Fibroblast of pulmonary artery (primary cell): ENCODE measurements around the gene PNLIPRP1.
A peak's percentile ranks its signal among the peaks of the same experiment; 100 is the strongest.

Experiments used
- DNase-seq: peaks from one replicate; pipeline ENCODE4 v3.0.0-alpha.2; 2010; ENCODE audit warnings: low read depth
- H3K4me3 ChIP-seq: replicated peaks from 2 replicates; pipeline ENCODE4 v1.5.1; 2011; ENCODE audit warnings: low read depth, mild to moderate bottlenecking, control low read depth, low read length, moderate library complexity
- TF ChIP-seq, protein P1 (sequence below): IDR thresholded peaks from 2 replicates; pipeline ENCODE4 v1.5.1; 2011; ENCODE audit warnings: mild to moderate bottlenecking, control low read depth, low read length, inconsistent platforms; ENCODE audit errors: missing control alignments

Gene PNLIPRP1

DNA sequence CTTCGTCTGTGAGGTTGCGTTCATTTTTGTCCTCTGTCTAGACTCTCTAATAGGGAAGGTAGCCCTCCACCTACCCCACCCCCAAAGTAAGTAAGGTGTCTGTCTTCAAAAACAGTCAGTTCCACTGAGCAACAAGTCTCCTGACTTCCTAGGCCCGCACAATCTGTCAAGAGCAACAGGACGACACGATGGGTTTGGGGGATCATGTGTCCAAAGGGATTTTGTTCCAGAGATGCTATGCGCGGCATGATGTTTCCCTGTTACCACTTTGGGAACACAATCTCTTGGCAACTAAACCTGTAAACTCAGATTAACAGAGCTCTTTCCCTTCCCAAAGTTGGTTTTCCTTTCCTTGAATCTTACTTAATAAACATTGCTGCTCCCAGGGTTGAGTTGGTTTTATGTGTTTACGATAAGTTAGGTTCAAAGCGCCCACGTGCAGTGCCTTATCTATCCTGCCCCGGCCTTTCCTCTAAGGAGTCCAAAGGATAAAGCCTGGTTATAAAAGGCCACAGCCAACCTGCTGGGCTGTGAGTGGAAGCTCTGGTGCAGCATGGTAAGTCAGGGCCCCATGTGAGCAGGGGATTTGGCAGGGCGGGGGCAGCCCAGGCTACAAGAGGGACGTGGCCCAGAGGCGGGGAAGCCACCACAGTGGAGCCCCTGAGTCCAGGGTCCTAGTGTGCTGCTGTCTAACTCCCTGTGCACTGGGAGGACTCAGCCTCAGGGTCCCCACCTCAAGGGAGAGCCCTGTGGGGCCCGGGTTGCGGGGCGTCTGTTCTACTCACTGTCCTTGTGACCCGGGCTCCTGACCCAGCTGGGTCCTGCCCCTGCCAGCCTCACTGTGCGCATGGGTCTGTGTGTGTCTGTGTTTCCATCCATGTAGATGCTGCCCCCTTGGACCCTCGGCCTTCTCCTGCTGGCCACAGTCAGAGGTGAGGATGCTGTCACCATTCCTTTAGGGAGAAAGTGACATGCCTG lies 30.0 kb downstream of the PNLIPRP1 start, which contains the start of gene PNLIPRP2:
Gene PNLIPRP2, plus strand, starts transcription at position 531 of the 978 bp plus-strand sequence.
- DNase-seq = no peak
- TF ChIP-seq, protein P1, sequence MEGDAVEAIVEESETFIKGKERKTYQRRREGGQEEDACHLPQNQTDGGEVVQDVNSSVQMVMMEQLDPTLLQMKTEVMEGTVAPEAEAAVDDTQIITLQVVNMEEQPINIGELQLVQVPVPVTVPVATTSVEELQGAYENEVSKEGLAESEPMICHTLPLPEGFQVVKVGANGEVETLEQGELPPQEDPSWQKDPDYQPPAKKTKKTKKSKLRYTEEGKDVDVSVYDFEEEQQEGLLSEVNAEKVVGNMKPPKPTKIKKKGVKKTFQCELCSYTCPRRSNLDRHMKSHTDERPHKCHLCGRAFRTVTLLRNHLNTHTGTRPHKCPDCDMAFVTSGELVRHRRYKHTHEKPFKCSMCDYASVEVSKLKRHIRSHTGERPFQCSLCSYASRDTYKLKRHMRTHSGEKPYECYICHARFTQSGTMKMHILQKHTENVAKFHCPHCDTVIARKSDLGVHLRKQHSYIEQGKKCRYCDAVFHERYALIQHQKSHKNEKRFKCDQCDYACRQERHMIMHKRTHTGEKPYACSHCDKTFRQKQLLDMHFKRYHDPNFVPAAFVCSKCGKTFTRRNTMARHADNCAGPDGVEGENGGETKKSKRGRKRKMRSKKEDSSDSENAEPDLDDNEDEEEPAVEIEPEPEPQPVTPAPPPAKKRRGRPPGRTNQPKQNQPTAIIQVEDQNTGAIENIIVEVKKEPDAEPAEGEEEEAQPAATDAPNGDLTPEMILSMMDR = no peak

GRCh38 chr10:116621476-116621875 lies 30.7 kb downstream of the PNLIPRP1 start:
- no peak overlapping the region for H3K4me3 ChIP-seq
- no peak for DNase-seq
- TF ChIP-seq, protein P1 = no peak

More for the DNA sequence above, 30.0 kb downstream of the PNLIPRP1 start, which contains the start of gene PNLIPRP2:
- H3K4me3 ChIP-seq = no peak within 1 kb of the TSS

DNA sequence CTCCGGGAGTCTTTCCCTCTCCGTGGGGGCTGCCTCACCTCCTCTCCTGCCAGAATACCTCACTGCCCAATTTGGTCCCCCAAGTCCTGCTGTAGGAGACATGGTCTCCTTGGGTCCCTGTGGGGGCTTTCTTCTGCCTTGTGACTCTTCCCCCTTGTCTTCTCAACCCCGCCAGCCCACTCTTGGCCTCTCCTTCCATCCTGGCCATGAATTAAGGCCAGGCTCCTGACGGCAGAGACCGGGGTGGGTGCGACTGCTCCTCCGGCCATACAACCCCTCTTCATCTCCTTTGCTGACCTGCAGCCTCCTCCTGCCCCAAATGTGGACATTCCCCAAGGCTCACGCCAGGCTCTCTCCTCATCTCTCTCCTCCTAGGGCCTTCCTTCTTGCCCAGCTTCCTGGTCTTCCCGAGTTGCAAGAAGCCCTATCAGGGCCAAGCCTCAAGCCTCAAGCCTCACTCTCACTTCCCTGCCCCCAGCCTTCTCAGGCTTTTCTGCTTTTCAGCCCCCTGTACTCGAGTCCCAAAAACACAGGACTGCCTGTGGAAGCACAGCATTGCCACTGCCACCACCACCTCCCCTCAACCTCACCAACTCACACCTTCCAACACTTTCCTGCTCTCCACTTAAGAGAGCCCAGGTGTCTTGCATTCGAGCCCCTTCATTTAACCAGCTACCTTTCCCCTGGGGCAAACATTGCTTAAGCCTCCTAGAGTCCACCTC lies 31.3 kb downstream of the PNLIPRP1 start:
- TF ChIP-seq, protein P1 = no peak
- DNase-seq = no peak
- no peak overlapping the region for H3K4me3 ChIP-seq

DNA sequence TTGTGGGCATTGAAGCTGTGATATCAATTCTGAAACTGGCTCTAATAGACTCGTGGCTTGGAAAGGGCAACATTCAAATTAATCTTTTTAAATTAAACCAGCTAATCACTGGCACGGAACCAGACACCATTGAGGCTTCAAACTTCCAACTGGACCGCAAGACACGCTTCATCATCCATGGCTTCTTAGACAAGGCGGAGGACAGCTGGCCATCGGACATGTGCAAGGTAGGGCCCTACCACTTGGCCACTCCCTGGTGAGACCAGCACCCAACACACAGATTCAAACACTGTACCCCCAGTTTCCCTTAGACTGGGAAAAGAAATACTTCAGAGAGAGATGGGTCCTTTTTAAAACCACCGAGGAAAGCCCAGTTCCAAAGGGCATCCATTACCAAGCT lies 35.1 kb downstream of the PNLIPRP1 start:
- no peak for DNase-seq
- TF ChIP-seq, protein P1 = no peak
- H3K4me3 ChIP-seq = no peak overlapping the region

GRCh38 chr10:116626815-116627214 lies 36.1 kb downstream of the PNLIPRP1 start:
- H3K4me3 ChIP-seq = no peak overlapping the region
- no peak for DNase-seq
- TF ChIP-seq, protein P1 = no peak

DNA sequence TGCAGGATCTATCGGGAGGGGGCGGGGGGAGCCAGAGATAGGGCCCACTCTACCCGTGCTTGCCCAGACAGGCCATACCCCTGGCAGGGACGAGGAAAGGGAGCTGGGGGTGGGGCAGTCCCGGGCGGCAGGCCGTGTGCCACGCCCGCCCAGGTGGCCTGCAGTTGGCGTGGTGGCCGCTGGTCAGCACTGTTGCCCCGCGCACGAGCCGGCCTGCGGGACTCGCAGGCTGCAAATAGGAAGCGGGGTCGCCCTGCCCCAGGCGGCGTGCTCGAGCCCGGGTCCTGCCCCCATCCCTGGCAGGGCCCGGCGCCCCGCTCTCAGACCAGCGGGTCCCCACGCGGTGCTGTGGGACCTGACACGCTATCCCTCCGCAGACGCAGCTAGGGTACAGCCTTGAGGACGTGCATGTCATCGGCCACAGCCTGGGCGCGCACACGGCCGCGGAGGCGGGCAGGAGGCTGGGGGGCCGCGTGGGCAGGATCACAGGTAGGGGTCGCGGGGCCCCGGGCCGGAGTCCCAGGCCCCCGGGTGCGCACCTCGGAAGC lies 36.7 kb downstream of the PNLIPRP1 start:
- no peak overlapping the region for H3K4me3 ChIP-seq
- DNase-seq = no peak
- TF ChIP-seq, protein P1 = peak; percentile 15
